Measurements from ENCODE around the gene OTUD5. TPM values are rescaled to one million over a fixed set of nuclear protein-coding genes. Genes with fewer than 3 reads are reported as not detected.

OTUD5 gene, protein sequence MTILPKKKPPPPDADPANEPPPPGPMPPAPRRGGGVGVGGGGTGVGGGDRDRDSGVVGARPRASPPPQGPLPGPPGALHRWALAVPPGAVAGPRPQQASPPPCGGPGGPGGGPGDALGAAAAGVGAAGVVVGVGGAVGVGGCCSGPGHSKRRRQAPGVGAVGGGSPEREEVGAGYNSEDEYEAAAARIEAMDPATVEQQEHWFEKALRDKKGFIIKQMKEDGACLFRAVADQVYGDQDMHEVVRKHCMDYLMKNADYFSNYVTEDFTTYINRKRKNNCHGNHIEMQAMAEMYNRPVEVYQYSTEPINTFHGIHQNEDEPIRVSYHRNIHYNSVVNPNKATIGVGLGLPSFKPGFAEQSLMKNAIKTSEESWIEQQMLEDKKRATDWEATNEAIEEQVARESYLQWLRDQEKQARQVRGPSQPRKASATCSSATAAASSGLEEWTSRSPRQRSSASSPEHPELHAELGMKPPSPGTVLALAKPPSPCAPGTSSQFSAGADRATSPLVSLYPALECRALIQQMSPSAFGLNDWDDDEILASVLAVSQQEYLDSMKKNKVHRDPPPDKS
- total RNA-seq = 10 to 100 TPM; 28.4 to 40.5 TPM

DNA sequence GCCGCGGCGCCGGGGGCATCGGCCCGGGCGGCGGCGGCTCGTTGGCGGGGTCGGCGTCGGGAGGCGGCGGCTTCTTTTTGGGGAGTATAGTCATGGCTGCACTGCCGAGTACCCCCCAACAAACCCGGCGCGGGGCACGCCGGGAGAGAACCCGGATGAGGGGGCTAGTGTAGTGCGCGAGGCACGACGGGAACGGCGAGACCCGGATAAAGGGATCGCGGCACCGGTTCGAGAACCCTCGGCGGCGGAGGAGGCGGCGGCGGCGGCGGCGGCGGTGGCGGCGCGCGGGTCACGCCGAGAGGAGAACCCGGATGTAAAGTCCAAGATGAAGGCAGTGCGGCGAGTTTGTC is at the start of gene OTUD5:
Gene OTUD5, minus strand, starts transcription at position 131 of the 350 bp plus-strand sequence. Its CDS starts 37 bp downstream, at position 94.
- Histone ChIP-seq H3K27me3 (replicated peaks; ENCODE audit: insufficient read depth) (no peaks in the 10 kb centered on the region), H3K4me1 (ENCODE audit: control insufficient read depth in 1 of 2, low read depth in 2 of 2) (peaks cover 15 to 41% of the 10 kb centered on the region in 2 donors), H3K9me3 (no peaks in the 10 kb centered on the region), H3K36me3 (peaks cover 3% of the 10 kb centered on the region), H3K27ac (peak within 1 kb of the TSS; percentile 90 to 96), H3K4me3 (peak within 1 kb of the TSS; percentile 77)
- DNase-seq (ENCODE audit: low spot score) (no peak), ATAC-seq (ENCODE audit: insufficient number of reproducible peaks, low FRiP score, low read depth) (peak; percentile 3)
- TF ChIP-seq, protein P1, sequence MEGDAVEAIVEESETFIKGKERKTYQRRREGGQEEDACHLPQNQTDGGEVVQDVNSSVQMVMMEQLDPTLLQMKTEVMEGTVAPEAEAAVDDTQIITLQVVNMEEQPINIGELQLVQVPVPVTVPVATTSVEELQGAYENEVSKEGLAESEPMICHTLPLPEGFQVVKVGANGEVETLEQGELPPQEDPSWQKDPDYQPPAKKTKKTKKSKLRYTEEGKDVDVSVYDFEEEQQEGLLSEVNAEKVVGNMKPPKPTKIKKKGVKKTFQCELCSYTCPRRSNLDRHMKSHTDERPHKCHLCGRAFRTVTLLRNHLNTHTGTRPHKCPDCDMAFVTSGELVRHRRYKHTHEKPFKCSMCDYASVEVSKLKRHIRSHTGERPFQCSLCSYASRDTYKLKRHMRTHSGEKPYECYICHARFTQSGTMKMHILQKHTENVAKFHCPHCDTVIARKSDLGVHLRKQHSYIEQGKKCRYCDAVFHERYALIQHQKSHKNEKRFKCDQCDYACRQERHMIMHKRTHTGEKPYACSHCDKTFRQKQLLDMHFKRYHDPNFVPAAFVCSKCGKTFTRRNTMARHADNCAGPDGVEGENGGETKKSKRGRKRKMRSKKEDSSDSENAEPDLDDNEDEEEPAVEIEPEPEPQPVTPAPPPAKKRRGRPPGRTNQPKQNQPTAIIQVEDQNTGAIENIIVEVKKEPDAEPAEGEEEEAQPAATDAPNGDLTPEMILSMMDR (IDR thresholded peaks at IDR 0.05) = no peak

DNA sequence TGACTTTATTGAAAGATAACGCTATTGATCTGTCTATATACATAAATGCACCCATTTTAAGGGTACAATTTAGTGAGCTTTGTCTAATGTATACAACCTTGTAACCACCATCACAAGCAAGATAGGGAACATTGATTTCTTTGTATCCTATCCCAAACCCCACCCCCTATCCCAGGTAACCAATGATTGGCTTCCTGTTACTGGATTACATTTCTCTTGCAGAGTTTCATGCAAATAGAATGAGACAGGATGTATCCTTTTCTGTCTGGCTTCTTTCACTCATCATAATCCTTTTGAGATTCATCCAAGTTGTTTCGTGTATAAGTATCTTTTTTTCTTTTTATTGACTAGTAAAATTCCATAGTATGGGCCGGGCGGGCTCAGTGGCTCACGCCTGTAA is 46.3 kb upstream of the OTUD5 start:
- TF ChIP-seq, protein P1 (IDR thresholded peaks at IDR 0.05) = no peak
- ATAC-seq (ENCODE audit: insufficient number of reproducible peaks, low FRiP score, low read depth) = no peak
- Histone ChIP-seq H3K36me3 (no peaks in the 10 kb centered on the region), H3K27me3 (replicated peaks; ENCODE audit: insufficient read depth) (no peaks in the 10 kb centered on the region), H3K9me3 (no peaks in the 10 kb centered on the region), H3K4me3 (no peak overlapping the region), H3K27ac (no peak overlapping the region), H3K4me1 (ENCODE audit: control insufficient read depth in 1 of 2, low read depth in 2 of 2) (peaks cover 0 to 8% of the 10 kb centered on the region in 2 donors)
- DNase-seq (ENCODE audit: low spot score) = no peak

DNA sequence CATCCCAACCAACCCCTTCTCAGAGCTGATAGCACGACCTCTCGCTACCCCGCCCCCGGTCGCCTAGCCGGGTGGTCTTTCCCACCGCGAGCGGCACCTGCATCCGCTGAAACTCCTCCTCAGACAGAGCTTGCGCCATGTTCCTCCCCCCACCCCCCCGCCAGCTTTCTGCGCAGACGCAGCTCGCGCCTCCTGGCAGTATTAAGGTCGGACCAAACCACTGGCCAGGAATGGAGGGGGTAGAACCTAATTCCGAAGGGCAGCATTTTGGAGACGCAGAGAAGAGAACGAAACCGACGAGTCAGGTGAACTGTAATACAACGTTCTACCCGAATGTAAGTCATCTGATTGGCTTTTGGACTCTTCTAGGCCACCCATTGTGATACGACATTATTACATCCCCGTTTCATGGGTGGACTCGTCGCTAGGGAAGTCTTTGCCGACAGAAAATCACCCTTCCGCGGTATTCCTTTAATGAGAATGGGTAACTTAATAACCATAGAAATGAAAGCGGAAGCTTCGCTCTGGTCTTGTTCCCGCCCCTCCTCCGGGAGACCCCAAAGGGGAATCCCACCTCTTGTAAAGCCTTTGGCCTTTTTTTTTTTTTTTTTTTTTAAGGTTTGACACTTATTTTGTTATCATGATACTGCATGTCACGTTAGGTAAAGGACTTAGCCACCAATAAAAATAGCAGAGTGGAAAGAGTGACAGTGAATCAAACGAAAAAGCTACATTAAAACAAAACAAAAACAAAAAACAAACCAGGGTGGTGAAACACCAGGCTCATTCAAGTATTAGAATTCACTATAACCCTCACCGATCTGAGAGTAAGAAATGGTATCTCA is 44.9 kb upstream of the OTUD5 start, which contains the start of gene GRIPAP1:
Gene GRIPAP1, minus strand, starts transcription at position 174 of the 845 bp plus-strand sequence. Its CDS starts 35 bp downstream, at position 139.
- Histone ChIP-seq H3K9me3 (no peaks in the 10 kb centered on the region), H3K27me3 (replicated peaks; ENCODE audit: insufficient read depth) (no peaks in the 10 kb centered on the region), H3K4me3 (peak within 1 kb of the TSS; percentile 81), H3K36me3 (no peaks in the 10 kb centered on the region), H3K4me1 (ENCODE audit: control insufficient read depth in 1 of 2, low read depth in 2 of 2) (peaks cover 0 to 8% of the 10 kb centered on the region in 2 donors), H3K27ac (peak within 1 kb of the TSS; percentile 63 to 71)
- DNase-seq (ENCODE audit: low spot score) (peak; percentile 5), ATAC-seq (ENCODE audit: insufficient number of reproducible peaks, low FRiP score, low read depth) (peak; percentile 89)
- TF ChIP-seq, protein P1 (IDR thresholded peaks at IDR 0.05) = no peak

DNA sequence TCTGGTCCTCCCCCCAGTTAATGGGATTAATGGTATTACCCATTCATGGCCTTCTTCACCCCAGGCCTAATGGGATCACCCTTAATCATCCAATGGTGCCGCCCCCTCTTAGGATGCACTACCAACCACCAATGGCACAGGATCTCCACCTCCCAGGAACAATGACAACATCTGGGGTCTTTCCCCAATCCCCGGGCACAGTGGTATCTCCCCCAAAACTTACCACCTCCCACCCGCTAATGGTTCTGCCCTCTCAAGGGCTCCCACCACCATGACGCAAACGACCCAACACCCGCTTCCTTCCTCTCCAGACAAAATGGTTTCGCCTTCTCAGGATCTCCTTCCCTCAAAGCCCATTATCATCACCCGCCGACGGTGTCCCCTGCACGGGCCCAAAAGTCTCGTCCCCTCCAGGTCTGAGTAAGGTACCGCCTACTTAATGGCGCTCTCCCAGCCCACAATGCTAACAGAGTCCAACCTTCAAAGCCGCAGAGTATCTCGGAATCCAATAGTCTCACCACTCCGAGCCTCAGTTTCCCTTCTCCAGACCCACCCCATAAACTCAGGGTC is 44.2 kb upstream of the OTUD5 start:
- Histone ChIP-seq H3K4me3 (peak overlapping the region; percentile 81), H3K4me1 (ENCODE audit: control insufficient read depth in 1 of 2, low read depth in 2 of 2) (peaks cover 0 to 8% of the 10 kb centered on the region in 2 donors), H3K27ac (peak overlapping the region; percentile 63 to 71), H3K27me3 (replicated peaks; ENCODE audit: insufficient read depth) (no peaks in the 10 kb centered on the region), H3K9me3 (no peaks in the 10 kb centered on the region), H3K36me3 (peaks cover 2% of the 10 kb centered on the region)
- TF ChIP-seq, protein P1 (IDR thresholded peaks at IDR 0.05) = no peak
- DNase-seq (ENCODE audit: low spot score) (no peak), ATAC-seq (ENCODE audit: insufficient number of reproducible peaks, low FRiP score, low read depth) (peak; percentile 18)
